GM18505 (cell line): ENCODE measurements around the gene WDR82.

Source experiments
- ATAC-seq: cut with Tn5 transposase; IDR thresholded peaks from one replicate; pipeline ENCODE4 v1.9.1; 2021; ENCODE audit not compliant: unreplicated experiment
- POLR2A ChIP-seq: IDR thresholded peaks from 4 replicates; pipeline ENCODE4 v1.6.1; 2011; ENCODE audit warnings: borderline replicate concordance; ENCODE audit not compliant: insufficient read depth, insufficient read length; ENCODE audit errors: extremely low read depth

Gene WDR82

GRCh38 chr3:52315977-52316764 lies 37.7 kb upstream of the WDR82 start, which contains the start of gene DNAH1:
TSS of gene DNAH1 (plus strand) at chr3:52316319. CDS start at chr3:52322443, 6,124 bp downstream.
- no peak for TF ChIP-seq POLR2A
- no peak for ATAC-seq

GRCh38 chr3:52315006-52315405 lies 36.6 kb upstream of the WDR82 start:
- no peak for TF ChIP-seq POLR2A
- ATAC-seq, result no peak

- ATAC-seq, result no peak
- no peak for TF ChIP-seq POLR2A
Measured at GRCh38 chr3:52314489-52314888, 36.0 kb upstream of the WDR82 start.

- peak; percentile 76 for ATAC-seq
- TF ChIP-seq POLR2A, result no peak
Measured at GRCh38 chr3:52313774-52314188, 35.3 kb upstream of the WDR82 start.

GRCh38 chr3:52313188-52313773 lies 34.8 kb upstream of the WDR82 start:
- ATAC-seq, result peak; percentile 8

GRCh38 chr3:52311576-52312119 lies 33.2 kb upstream of the WDR82 start:
- ATAC-seq, result no peak
- no peak for TF ChIP-seq POLR2A

More at GRCh38 chr3:52313188-52313773, 34.8 kb upstream of the WDR82 start:
- TF ChIP-seq POLR2A, result no peak

GRCh38 chr3:52310861-52311575 lies 32.6 kb upstream of the WDR82 start:
- ATAC-seq, result no peak
- TF ChIP-seq POLR2A, result no peak

- no peak for ATAC-seq
- no peak for TF ChIP-seq POLR2A
Measured at GRCh38 chr3:52308308-52308707, 29.9 kb upstream of the WDR82 start.

- no peak for TF ChIP-seq POLR2A
- no peak for ATAC-seq
Measured at GRCh38 chr3:52306978-52307377, 28.5 kb upstream of the WDR82 start.

GRCh38 chr3:52305926-52306325 lies 27.5 kb upstream of the WDR82 start:
- ATAC-seq, result no peak

GRCh38 chr3:52303811-52304210 lies 25.4 kb upstream of the WDR82 start:
- no peak for ATAC-seq

More at GRCh38 chr3:52305926-52306325, 27.5 kb upstream of the WDR82 start:
- TF ChIP-seq POLR2A, result no peak

GRCh38 chr3:52302426-52303145 lies 24.1 kb upstream of the WDR82 start:
- ATAC-seq, result no peak

More at GRCh38 chr3:52303811-52304210, 25.4 kb upstream of the WDR82 start:
- no peak for TF ChIP-seq POLR2A

GRCh38 chr3:52299879-52300611 lies 21.6 kb upstream of the WDR82 start:
- no peak for ATAC-seq
- no peak for TF ChIP-seq POLR2A

More at GRCh38 chr3:52302426-52303145, 24.1 kb upstream of the WDR82 start:
- no peak for TF ChIP-seq POLR2A
